ENCODE results near the gene SGPP1. TPM values are rescaled to one million over a fixed set of nuclear protein-coding genes. Genes with fewer than 3 reads are reported as not detected.

Gene SGPP1
- total RNA-seq, 1 experiment from 2014 or later: 5.5 TPM

- H3K4me1 ChIP-seq (ENCODE audit: insufficient read depth, low read length): peaks cover 5% of the 10 kb centered on the region; the same call in 1 of the 2 replicates
- H3K23ac ChIP-seq (ENCODE audit: insufficient read length, low read depth, low read length): no peak overlapping the region
- H2BK5ac ChIP-seq (ENCODE audit: insufficient read length, low read length): no peak overlapping the region
- no peak overlapping the region for H3K56ac ChIP-seq (ENCODE audit: insufficient read length, low read depth, low read length)
- peak overlapping the region; percentile 87 for H3K4me2 ChIP-seq (ENCODE audit: insufficient read depth, insufficient read length, low read length)
- H3K18ac ChIP-seq (ENCODE audit: insufficient read length, low read depth, low read length): no peak overlapping the region
- H3K14ac ChIP-seq (ENCODE audit: insufficient read depth, low read length): no peak overlapping the region
- H2BK12ac ChIP-seq (ENCODE audit: insufficient read length, low read depth, low read length): no peak overlapping the region
- no peak for DNase-seq
- H3K79me2 ChIP-seq (ENCODE audit: insufficient read depth, low read length): no peaks in the 10 kb centered on the region
- no peaks in the 10 kb centered on the region for H3K9me3 ChIP-seq (ENCODE audit: control insufficient read depth, low read depth, low read length)
- no CpG with 5 or more reads among the region's 5 CpGs for WGBS (ENCODE audit: extremely low coverage, insufficient read length, low lambda C conversion rate)
- no peaks in the 10 kb centered on the region for H3K79me1 ChIP-seq (ENCODE audit: insufficient read depth, low read depth, low read length, poor library complexity, severe bottlenecking)
- H3K4ac ChIP-seq (ENCODE audit: low read depth, low read length): no peak overlapping the region
- peaks cover 25% of the 10 kb centered on the region in 2 experiments for H3K4me1 Mint-ChIP-seq
- H3K36me3 Mint-ChIP-seq (ENCODE audit: insufficient read depth in 1 of 3, low read depth in 3 of 3): no peaks in the 10 kb centered on the region; a peak in 2 of 7 replicates
- H4K91ac ChIP-seq (ENCODE audit: insufficient read length, low read depth, low read length): no peak overlapping the region
- no peak overlapping the region for H2BK20ac ChIP-seq (ENCODE audit: low read depth, low read length, poor library complexity, severe bottlenecking)
- H3T11ph ChIP-seq (ENCODE audit: low read length): no peak overlapping the region
- no peak overlapping the region for H2AK5ac ChIP-seq (ENCODE audit: insufficient read length, low read length)
- H2BK120ac ChIP-seq (ENCODE audit: low read depth, low read length, poor library complexity, severe bottlenecking): no peak overlapping the region
- peaks cover 41% of the 10 kb centered on the region for H3K27me3 Mint-ChIP-seq (ENCODE audit: low read depth)
- peaks cover 0 to 1% of the 10 kb centered on the region in 2 experiments; a peak in 3 of 5 replicates for H3K9me3 Mint-ChIP-seq
- H3K23me2 ChIP-seq (ENCODE audit: insufficient read length, low read depth, low read length, poor library complexity, severe bottlenecking): peaks cover 7% of the 10 kb centered on the region
- no peak overlapping the region for H4K5ac ChIP-seq (ENCODE audit: insufficient read length, low read depth, low read length)
- no peak overlapping the region for H3K9ac ChIP-seq (ENCODE audit: extremely low read depth, insufficient read length, low read length)
- TF ChIP-seq CTCF (conservative IDR thresholded peaks at IDR 0.05): no peak
- H2BK15ac ChIP-seq (ENCODE audit: low read depth, low read length): no peak overlapping the region
- H3K27me3 ChIP-seq (ENCODE audit: insufficient read depth, low read length): no peaks in the 10 kb centered on the region; the same call in 1 of the 2 replicates
- no peak overlapping the region for H4K8ac ChIP-seq (replicated peaks; ENCODE audit: insufficient read length, low read depth, low read length)
- H2AFZ ChIP-seq (ENCODE audit: low read length): no peak overlapping the region
- H3K4me3 Mint-ChIP-seq: peak overlapping the region; percentile 97 to 100
- no peak overlapping the region for H3K27ac Mint-ChIP-seq
- no peak overlapping the region for H3K27ac ChIP-seq (ENCODE audit: insufficient read length, low read depth, low read length)
- no peaks in the 10 kb centered on the region for H4K20me1 ChIP-seq (ENCODE audit: control insufficient read depth, insufficient read depth, insufficient read length)
Measured at GRCh38 chr14:63726499-63726898, 1.4 kb downstream of the SGPP1 start.

All from H9 (cell line).